Ascending aorta (tissue), 2 donors: ENCODE measurements around the gene ABCC12. TPM values are rescaled to one million over a fixed set of nuclear protein-coding genes. Genes with fewer than 3 reads are reported as not detected.

Experiments used
- DNase-seq, 2 donors: peaks; one replicate each; pipeline ENCODE4 v3.0.0-alpha.2; 2019; ENCODE audit warnings: low spot score in 2 of 2
- H3K27ac ChIP-seq, 2 donors: fragments of 200-600 bp; sonication (generic); one replicate each; pipeline ENCODE4 v1.5.1; 2016 to 2017; ENCODE audit warnings: mild to moderate bottlenecking in 1 of 2
- H3K27me3 ChIP-seq: fragments of 200-600 bp; sonication (generic); one replicate; pipeline ENCODE4 v1.5.1; 2017
- H3K36me3 ChIP-seq, 2 donors: fragments of 200-600 bp; sonication (generic); one replicate each; pipeline ENCODE4 v1.5.1; 2016
- H3K4me1 ChIP-seq, 2 donors: fragments of 200-600 bp; sonication (generic); one replicate each; pipeline ENCODE4 v1.5.1; 2016 to 2017; ENCODE audit warnings: mild to moderate bottlenecking in 1 of 2
- H3K4me3 ChIP-seq, 2 donors: fragments of 200-600 bp; sonication (generic); one replicate each; pipeline ENCODE4 v1.5.1; 2016 to 2017; ENCODE audit warnings: mild to moderate bottlenecking in 1 of 2
- H3K9me3 ChIP-seq, 2 donors: fragments of 200-600 bp; sonication (generic); one replicate each; pipeline ENCODE4 v1.5.1; 2016
- CTCF ChIP-seq, 3 experiments: fragments of 200-600 bp in 2 of 3; fragments of 450-650 bp in 1 of 3; sonication (generic) in 2 of 3; IDR thresholded peaks; one replicate each; pipeline ENCODE4 v1.5.1; 2016 to 2019; ENCODE audit warnings: antibody characterized with exemption in 3 of 3, mild to moderate bottlenecking in 1 of 3, moderate library complexity in 1 of 3
- intact Hi-C: fragments of 100-400 bp; cut with DNase I; formaldehyde crosslinking; loops from one replicate; pipeline ENCODE4 v1.15.1; 2023
- total RNA-seq: library from RNA; depleted of rRNA; stranded (reverse); fragments of >200 nt; gene quantifications from one replicate; pipeline ENCODE4 v1.1.0, GENCODE V29; 2016

Gene ABCC12
- total RNA-seq, 1 donor from 2014 or later = not detected

- H3K4me3 ChIP-seq = no peak overlapping the region
- H3K27ac ChIP-seq = no peak overlapping the region
- H3K4me1 ChIP-seq = peaks cover 0 to 3% of the 10 kb centered on the region in 2 donors
- DNase-seq = no peak
- no peaks in the 10 kb centered on the region for H3K9me3 ChIP-seq
- no peak for TF ChIP-seq CTCF (IDR thresholded peaks at IDR 0.05)
- no peaks in the 10 kb centered on the region for H3K27me3 ChIP-seq
- H3K36me3 ChIP-seq = no peaks in the 10 kb centered on the region
- intact Hi-C loops = loop anchor here (10.0 kb wide), 1 partner anchor 1218 kb away; no protein-coding TSS in a partner anchor
Measured at GRCh38 chr16:48162839-48163410, 7.1 kb upstream of the ABCC12 start.

DNA sequence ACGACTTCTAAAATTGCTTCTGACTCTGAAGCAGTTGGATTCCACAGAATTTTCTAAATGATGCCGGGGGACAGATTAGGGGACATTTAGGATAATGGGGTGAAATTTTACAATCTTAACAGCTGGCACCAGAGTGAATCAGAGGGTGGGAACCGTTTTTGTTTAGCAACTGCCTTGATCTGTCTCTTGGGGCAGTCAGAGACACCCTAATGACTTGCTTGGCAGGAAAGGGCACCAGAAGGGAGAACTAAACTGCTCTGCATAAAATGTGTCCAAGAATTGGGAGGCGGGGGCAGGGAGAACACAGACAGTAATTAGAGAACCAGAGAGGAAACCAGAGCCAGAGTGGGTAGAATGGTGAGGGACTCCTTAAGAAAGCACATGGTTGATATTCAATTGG is 6.1 kb upstream of the ABCC12 start:
- intact Hi-C loops = loop anchor here (10.0 kb wide), 1 partner anchor 1217 kb away; no protein-coding TSS in a partner anchor
- Histone ChIP-seq H3K27ac (no peak overlapping the region), H3K27me3 (no peaks in the 10 kb centered on the region), H3K4me3 (no peak overlapping the region), H3K36me3 (no peaks in the 10 kb centered on the region), H3K4me1 (peaks cover 0 to 3% of the 10 kb centered on the region in 2 donors), H3K9me3 (no peaks in the 10 kb centered on the region)
- TF ChIP-seq CTCF (IDR thresholded peaks at IDR 0.05) = no peak
- no peak for DNase-seq

DNA sequence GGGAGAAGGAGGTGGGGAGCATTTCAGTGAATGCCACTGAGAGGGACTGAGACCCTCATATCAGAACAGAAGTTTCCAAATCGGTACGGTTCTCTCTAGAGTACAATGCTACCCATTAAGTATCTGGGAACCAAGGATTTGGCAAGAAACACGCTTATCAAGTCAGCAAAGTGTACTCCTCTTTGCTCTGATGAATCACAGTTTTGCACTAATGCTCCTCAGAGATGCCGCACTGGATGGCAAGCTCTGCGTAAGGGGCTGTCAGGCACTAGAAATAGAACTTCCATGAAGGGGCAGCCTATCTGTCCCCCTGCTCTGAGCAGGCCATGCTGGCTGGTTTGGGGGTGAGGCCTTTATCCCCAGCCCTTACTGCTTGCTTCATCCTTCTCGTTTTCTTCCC is 4.8 kb upstream of the ABCC12 start:
- DNase-seq = no peak
- H3K9me3 ChIP-seq = no peaks in the 10 kb centered on the region
- H3K36me3 ChIP-seq = no peaks in the 10 kb centered on the region
- peaks cover 0 to 3% of the 10 kb centered on the region in 2 donors for H3K4me1 ChIP-seq
- H3K27ac ChIP-seq = no peak overlapping the region
- no peak for TF ChIP-seq CTCF (IDR thresholded peaks at IDR 0.05)
- H3K27me3 ChIP-seq = no peaks in the 10 kb centered on the region
- intact Hi-C loops = loop anchor here (10.0 kb wide), 1 partner anchor 1216 kb away; no protein-coding TSS in a partner anchor
- no peak overlapping the region for H3K4me3 ChIP-seq

GRCh38 chr16:48158296-48158695 is 2.5 kb upstream of the ABCC12 start:
- intact Hi-C loops = no loop called here
- H3K27me3 ChIP-seq = no peaks in the 10 kb centered on the region
- no peak overlapping the region for H3K4me3 ChIP-seq
- H3K9me3 ChIP-seq = no peaks in the 10 kb centered on the region
- TF ChIP-seq CTCF (IDR thresholded peaks at IDR 0.05) = no peak
- DNase-seq = no peak
- H3K4me1 ChIP-seq = no peaks in the 10 kb centered on the region
- H3K27ac ChIP-seq = no peak overlapping the region
- no peaks in the 10 kb centered on the region for H3K36me3 ChIP-seq

GRCh38 chr16:48157794-48158193 is 2.0 kb upstream of the ABCC12 start:
- H3K9me3 ChIP-seq = no peaks in the 10 kb centered on the region

More at GRCh38 chr16:48157794-48158193, 2.0 kb upstream of the ABCC12 start:
- H3K36me3 ChIP-seq = no peaks in the 10 kb centered on the region
- H3K4me3 ChIP-seq = no peak overlapping the region
- no peak for DNase-seq
- H3K27me3 ChIP-seq = no peaks in the 10 kb centered on the region
- intact Hi-C loops = no loop called here
- no peak for TF ChIP-seq CTCF (IDR thresholded peaks at IDR 0.05)
- H3K4me1 ChIP-seq = no peaks in the 10 kb centered on the region
- no peak overlapping the region for H3K27ac ChIP-seq
